Kidney glomerular epithelial cell (primary cell): ENCODE data around the gene C19orf47.
"Not testable (repeated sequence)": the region's sequence is repeated elsewhere in the genome, so short reads cannot be mapped to it uniquely, and the experiment has no call there.

Experiments used
- DNase-seq: peaks from one replicate; lab custom pipeline; 2025; lab: John Stamatoyannopoulos, UW

Gene C19orf47

GRCh38 chr19:40376286-40376862 lies 28.2 kb upstream of the C19orf47 start:
- DNase-seq = no peak

GRCh38 chr19:40374084-40374483 lies 25.9 kb upstream of the C19orf47 start:
- no peak for DNase-seq

- DNase-seq = no peak
Measured at GRCh38 chr19:40371802-40372122, 23.6 kb upstream of the C19orf47 start.

GRCh38 chr19:40370997-40371801 lies 23.0 kb upstream of the C19orf47 start:
- DNase-seq = no peak

- DNase-seq = not testable (repeated sequence)
Measured at GRCh38 chr19:40370253-40370652, 22.1 kb upstream of the C19orf47 start.

GRCh38 chr19:40369797-40370196 lies 21.6 kb upstream of the C19orf47 start:
- DNase-seq = no peak

- DNase-seq = no peak
Measured at GRCh38 chr19:40367577-40368434, 19.6 kb upstream of the C19orf47 start.

- no peak for DNase-seq
Measured at GRCh38 chr19:40366697-40367561, 18.7 kb upstream of the C19orf47 start.

GRCh38 chr19:40365613-40366401 lies 17.6 kb upstream of the C19orf47 start:
- peak; percentile 58 for DNase-seq

GRCh38 chr19:40365010-40365409 lies 16.8 kb upstream of the C19orf47 start:
- no peak for DNase-seq

GRCh38 chr19:40363069-40363468 lies 14.9 kb upstream of the C19orf47 start:
- no peak for DNase-seq

GRCh38 chr19:40362160-40362559 lies 14.0 kb upstream of the C19orf47 start:
- no peak for DNase-seq

- DNase-seq = no peak
Measured at GRCh38 chr19:40360708-40361241, 12.6 kb upstream of the C19orf47 start.

- DNase-seq = no peak
Measured at GRCh38 chr19:40360020-40360707, 12.0 kb upstream of the C19orf47 start.

GRCh38 chr19:40358773-40359172 lies 10.6 kb upstream of the C19orf47 start:
- DNase-seq = no peak

GRCh38 chr19:40357640-40358039 lies 9.4 kb upstream of the C19orf47 start:
- DNase-seq = no peak

GRCh38 chr19:40356681-40357595 lies 8.7 kb upstream of the C19orf47 start:
- DNase-seq = no peak

GRCh38 chr19:40355975-40356680 lies 7.9 kb upstream of the C19orf47 start:
- no peak for DNase-seq
